Fibroblast of lung (primary cell): Measurements from ENCODE around the gene DTYMK. TPM values are rescaled to one million over a fixed set of nuclear protein-coding genes. Genes with fewer than 3 reads are reported as not detected.

ENCODE experiments used
- DNase-seq, 2 donors: peaks; one replicate each; pipeline versions ENCODE4 v3.0.0 to v3.0.0-alpha.2; 2010; ENCODE audit warnings: low read depth in 2 of 2
- H2AFZ ChIP-seq: 2 replicates; pipeline ENCODE4 v1.5.1; 2012; ENCODE audit warnings: low read length, control low read depth, inconsistent platforms
- H3K27ac ChIP-seq: 2 replicates; pipeline ENCODE4 v1.5.1; 2011; ENCODE audit warnings: low read length, control low read depth; ENCODE audit not compliant: insufficient read depth
- H3K27me3 ChIP-seq: 2 replicates; pipeline ENCODE4 v1.5.1; 2011; ENCODE audit warnings: mild to moderate bottlenecking, low read length; ENCODE audit not compliant: control insufficient read depth, insufficient read depth
- H3K36me3 ChIP-seq: 2 replicates; pipeline ENCODE4 v1.5.1; 2011; ENCODE audit warnings: low read length; ENCODE audit not compliant: control insufficient read depth, insufficient read depth
- H3K4me1 ChIP-seq: 2 replicates; pipeline ENCODE4 v1.5.1; 2011; ENCODE audit warnings: low read length; ENCODE audit not compliant: control insufficient read depth, insufficient read depth; ENCODE audit errors: extremely low read depth
- H3K4me2 ChIP-seq: 2 replicates; pipeline ENCODE4 v1.5.1; 2011; ENCODE audit warnings: low read length, control low read depth; ENCODE audit not compliant: insufficient read depth; ENCODE audit errors: extremely low read depth
- H3K4me3 ChIP-seq, 4 experiments: fragments of 200-600 bp in 1 of 4; sonication (generic) in 1 of 4; replicated peaks in 1 of 4; 2 replicates each; pipeline ENCODE4 v1.5.1; 2011 to 2016; ENCODE audit warnings: low read length in 4 of 4, low read depth in 3 of 4, mild to moderate bottlenecking in 3 of 4, control low read depth in 2 of 4, inconsistent platforms in 1 of 4, mixed read lengths in 1 of 4; ENCODE audit not compliant: insufficient read depth in 1 of 4; ENCODE audit errors: control extremely low read depth in 1 of 4
- H3K79me2 ChIP-seq: 2 replicates; pipeline ENCODE4 v1.5.1; 2012; ENCODE audit warnings: mild to moderate bottlenecking, low read length, inconsistent platforms; ENCODE audit not compliant: control insufficient read depth, insufficient read depth
- H3K9ac ChIP-seq: 2 replicates; pipeline ENCODE4 v1.5.1; 2011; ENCODE audit warnings: mild to moderate bottlenecking, low read length, control low read depth; ENCODE audit not compliant: insufficient read depth
- H3K9me3 ChIP-seq: 2 replicates; pipeline ENCODE4 v1.5.1; 2012; ENCODE audit warnings: low read depth, low read length; ENCODE audit not compliant: control insufficient read depth, insufficient read depth
- H4K20me1 ChIP-seq: 2 replicates; pipeline ENCODE4 v1.5.1; 2011; ENCODE audit warnings: low read length; ENCODE audit not compliant: control insufficient read depth, insufficient read depth; ENCODE audit errors: extremely low read depth
- EZH2 ChIP-seq: IDR thresholded peaks from 2 replicates; pipeline ENCODE4 v1.5.1; 2012; ENCODE audit warnings: low read length, control low read depth, mild to moderate bottlenecking; ENCODE audit errors: missing control alignments
- polyA plus RNA-seq, 2 donors: library from polyadenylated mRNA; depleted of rRNA in 1 of 2; stranded (reverse) in 1 of 2; unstranded in 1 of 2; fragments of >200 nt; gene quantifications; 2 replicates each; pipeline ENCODE4 v1.2.1, GENCODE V29; 2011 to 2012; ENCODE audit warnings: missing spikeins in 1 of 2
- total RNA-seq: library from RNA; depleted of rRNA; stranded (reverse); fragments of >200 nt; gene quantifications from 2 replicates; pipeline ENCODE4 v1.2.1, GENCODE V29; 2014
- TF ChIP-seq, protein P1 (sequence below), 2 donors: IDR thresholded peaks in 1 of 2; conservative IDR thresholded peaks in 1 of 2; 1 replicate in 1 of 2; 2 replicates in 1 of 2; pipeline ENCODE4 v1.5.1; 2011 to 2012; ENCODE audit warnings: low read length in 2 of 2, control low read depth in 1 of 2, inconsistent platforms in 1 of 2, low read depth in 1 of 2, mild to moderate bottlenecking in 1 of 2

Gene DTYMK
- total and polyA plus RNA-seq, 2 donors (not counting 1 experiment from before 2014, with no cell fraction given): 19.0 to 25.3 TPM

DNA sequence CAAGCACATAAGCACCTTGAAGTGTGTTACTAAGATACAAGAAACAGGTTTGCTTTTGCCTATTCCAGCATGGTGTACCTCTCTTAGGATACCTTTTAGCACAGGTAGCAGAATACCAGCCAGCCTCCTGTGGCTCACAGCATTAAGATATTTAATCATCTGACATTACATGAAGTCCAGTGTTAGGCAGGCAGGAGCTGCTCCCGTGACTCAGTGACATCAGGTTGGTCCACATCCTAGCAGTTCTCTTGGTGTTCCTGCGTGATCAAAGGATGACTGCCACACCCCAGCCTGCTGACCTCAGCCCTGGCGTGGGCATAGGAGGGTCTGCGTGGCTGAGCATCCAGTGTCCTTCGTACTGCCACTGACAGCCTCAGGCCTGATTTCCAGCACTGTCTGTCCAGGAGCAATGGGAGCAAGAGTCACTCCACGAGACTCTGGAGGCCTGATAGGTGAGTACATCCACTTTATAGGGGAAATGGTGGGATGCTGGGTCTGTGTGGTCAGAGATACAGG lies 3.6 kb upstream of the DTYMK start:
- Histone ChIP-seq H3K4me1 (peaks cover 7% of the 10 kb centered on the region), H3K27me3 (no peaks in the 10 kb centered on the region), H3K9me3 (no peaks in the 10 kb centered on the region), H3K36me3 (peaks cover 13% of the 10 kb centered on the region), H3K79me2 (peaks cover 31% of the 10 kb centered on the region), H3K9ac (no peak overlapping the region), H3K4me3 (no peak overlapping the region), H4K20me1 (no peaks in the 10 kb centered on the region), H2AFZ (no peak overlapping the region), H3K27ac (no peak overlapping the region), H3K4me2 (no peak overlapping the region)
- TF ChIP-seq, protein P1, sequence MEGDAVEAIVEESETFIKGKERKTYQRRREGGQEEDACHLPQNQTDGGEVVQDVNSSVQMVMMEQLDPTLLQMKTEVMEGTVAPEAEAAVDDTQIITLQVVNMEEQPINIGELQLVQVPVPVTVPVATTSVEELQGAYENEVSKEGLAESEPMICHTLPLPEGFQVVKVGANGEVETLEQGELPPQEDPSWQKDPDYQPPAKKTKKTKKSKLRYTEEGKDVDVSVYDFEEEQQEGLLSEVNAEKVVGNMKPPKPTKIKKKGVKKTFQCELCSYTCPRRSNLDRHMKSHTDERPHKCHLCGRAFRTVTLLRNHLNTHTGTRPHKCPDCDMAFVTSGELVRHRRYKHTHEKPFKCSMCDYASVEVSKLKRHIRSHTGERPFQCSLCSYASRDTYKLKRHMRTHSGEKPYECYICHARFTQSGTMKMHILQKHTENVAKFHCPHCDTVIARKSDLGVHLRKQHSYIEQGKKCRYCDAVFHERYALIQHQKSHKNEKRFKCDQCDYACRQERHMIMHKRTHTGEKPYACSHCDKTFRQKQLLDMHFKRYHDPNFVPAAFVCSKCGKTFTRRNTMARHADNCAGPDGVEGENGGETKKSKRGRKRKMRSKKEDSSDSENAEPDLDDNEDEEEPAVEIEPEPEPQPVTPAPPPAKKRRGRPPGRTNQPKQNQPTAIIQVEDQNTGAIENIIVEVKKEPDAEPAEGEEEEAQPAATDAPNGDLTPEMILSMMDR (conservative IDR thresholded peaks at IDR 0.05 in 1 of 2, IDR thresholded peaks at IDR 0.05 in 1 of 2; ENCODE audit: low read depth in 1 of 2, low read length in 2 of 2): no peak
- TF ChIP-seq EZH2: no peak
- no peak for DNase-seq

DNA sequence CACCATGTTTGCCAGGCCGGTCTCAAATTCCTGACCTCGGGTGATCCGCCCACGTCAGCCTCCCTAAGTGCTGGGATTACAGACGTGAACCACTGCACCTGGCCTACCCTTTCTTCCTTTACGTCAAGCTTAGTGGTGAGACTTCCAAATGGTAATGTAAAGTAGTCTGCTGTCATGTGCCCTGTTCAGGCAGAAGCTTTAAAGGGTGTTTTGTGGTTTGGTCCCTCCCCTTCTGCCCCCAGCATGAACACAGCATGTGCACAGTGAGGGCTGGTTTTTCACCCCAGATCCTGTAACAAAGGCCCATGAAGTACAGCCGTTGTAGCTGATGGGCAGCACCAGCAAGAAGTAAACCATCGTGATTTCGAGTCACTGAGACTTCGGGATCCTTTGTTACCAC lies 2.7 kb upstream of the DTYMK start:
- H3K4me1 ChIP-seq: peaks cover 7% of the 10 kb centered on the region
- H3K79me2 ChIP-seq: peaks cover 35% of the 10 kb centered on the region
- DNase-seq: no peak
- no peak overlapping the region for H3K4me3 ChIP-seq
- peaks cover 12% of the 10 kb centered on the region for H3K36me3 ChIP-seq
- H3K9me3 ChIP-seq: no peaks in the 10 kb centered on the region
- no peak for TF ChIP-seq EZH2
- TF ChIP-seq, protein P1 (conservative IDR thresholded peaks at IDR 0.05 in 1 of 2, IDR thresholded peaks at IDR 0.05 in 1 of 2; ENCODE audit: low read depth in 1 of 2, low read length in 2 of 2): no peak
- H4K20me1 ChIP-seq: no peaks in the 10 kb centered on the region
- H3K9ac ChIP-seq: no peak overlapping the region
- H3K4me2 ChIP-seq: no peak overlapping the region
- H3K27me3 ChIP-seq: no peaks in the 10 kb centered on the region
- no peak overlapping the region for H2AFZ ChIP-seq
- no peak overlapping the region for H3K27ac ChIP-seq

DNA sequence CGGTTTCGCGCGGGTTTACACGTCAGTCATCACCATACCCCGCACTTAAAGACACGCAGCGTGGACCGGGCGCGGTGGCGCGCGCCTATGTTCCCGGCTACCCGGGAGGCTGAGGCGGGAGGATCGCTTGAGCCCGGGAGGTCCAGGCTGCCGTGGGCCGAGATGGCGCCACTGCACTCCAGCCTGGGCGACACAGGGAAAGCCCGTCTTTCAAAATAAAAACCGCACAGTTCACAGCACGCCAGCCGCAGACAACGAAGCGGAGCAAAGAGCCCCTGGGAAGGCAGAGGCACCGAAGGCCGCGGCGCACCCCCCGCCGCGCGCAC lies 328 bp downstream of the DTYMK start:
- Histone ChIP-seq H3K9ac (peak overlapping the region; percentile 82), H3K4me3 (peak overlapping the region; percentile 90 to 97 (median 94)), H3K4me1 (peaks cover 9% of the 10 kb centered on the region), H3K9me3 (no peaks in the 10 kb centered on the region), H2AFZ (peak overlapping the region; percentile 72), H3K36me3 (peaks cover 10% of the 10 kb centered on the region), H3K27ac (peak overlapping the region; percentile 75), H4K20me1 (no peaks in the 10 kb centered on the region), H3K4me2 (peak overlapping the region; percentile 26), H3K27me3 (no peaks in the 10 kb centered on the region), H3K79me2 (peaks cover 41% of the 10 kb centered on the region)
- no peak for DNase-seq
- TF ChIP-seq, protein P1 (conservative IDR thresholded peaks at IDR 0.05 in 1 of 2, IDR thresholded peaks at IDR 0.05 in 1 of 2; ENCODE audit: low read depth in 1 of 2, low read length in 2 of 2): no peak
- TF ChIP-seq EZH2: no peak
